Measurements from ENCODE around the gene IL1RAPL1.

The IL1RAPL1 gene

DNA sequence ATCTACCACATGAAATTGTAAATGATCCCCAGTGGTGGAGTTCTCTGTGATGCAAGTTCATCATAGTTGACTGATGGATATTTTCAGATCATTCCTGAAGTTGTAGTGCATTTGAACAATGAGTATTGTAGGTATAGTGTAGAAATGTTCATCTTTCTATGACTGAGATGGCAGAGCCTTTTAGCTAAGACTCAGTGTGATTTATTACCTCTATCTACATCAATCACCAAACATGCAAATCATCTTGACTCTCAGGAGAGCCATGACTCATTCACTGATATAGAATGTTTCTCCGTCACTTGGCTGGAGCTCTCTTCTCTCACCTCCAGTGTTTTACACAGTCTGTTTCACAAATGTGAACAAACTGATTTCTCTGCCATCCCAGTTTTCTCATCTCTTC lies 392.6 kb downstream of the IL1RAPL1 start:
- no peak overlapping the region for H3K4me2 ChIP-seq (ENCODE audit: low read depth, low read length, poor library complexity, severe bottlenecking)
- H3K9me2 ChIP-seq (replicated peaks; ENCODE audit: low read depth, low read length), result no peaks in the 10 kb centered on the region
- H2AFZ ChIP-seq (ENCODE audit: low read length), result no peak overlapping the region
- H3F3A ChIP-seq (ENCODE audit: low read depth), result no peaks in the 10 kb centered on the region
- no peaks in the 10 kb centered on the region for H3K79me2 ChIP-seq (ENCODE audit: insufficient read depth, low read length)
- H3K36me3 ChIP-seq (ENCODE audit: insufficient read depth, low read length), result no peaks in the 10 kb centered on the region
- H3K27me3 ChIP-seq (ENCODE audit: insufficient read depth, low read length, poor library complexity, severe bottlenecking), result no peaks in the 10 kb centered on the region
- no peaks in the 10 kb centered on the region for H3K9me3 ChIP-seq (ENCODE audit: insufficient read depth, low read depth, low read length)
- H4K20me1 ChIP-seq (ENCODE audit: insufficient read depth, low read length, poor library complexity, severe bottlenecking), result no peaks in the 10 kb centered on the region
- no peak overlapping the region for H3K9ac ChIP-seq (ENCODE audit: low read depth, low read length, poor library complexity, severe bottlenecking)
- H3K4me1 ChIP-seq (ENCODE audit: insufficient read depth, low read length, poor library complexity, severe bottlenecking), result no peaks in the 10 kb centered on the region
- no peak for TF ChIP-seq EZH2phosphoT487 (IDR thresholded peaks at IDR 0.05; ENCODE audit: borderline replicate concordance)
- TF ChIP-seq, protein P1, sequence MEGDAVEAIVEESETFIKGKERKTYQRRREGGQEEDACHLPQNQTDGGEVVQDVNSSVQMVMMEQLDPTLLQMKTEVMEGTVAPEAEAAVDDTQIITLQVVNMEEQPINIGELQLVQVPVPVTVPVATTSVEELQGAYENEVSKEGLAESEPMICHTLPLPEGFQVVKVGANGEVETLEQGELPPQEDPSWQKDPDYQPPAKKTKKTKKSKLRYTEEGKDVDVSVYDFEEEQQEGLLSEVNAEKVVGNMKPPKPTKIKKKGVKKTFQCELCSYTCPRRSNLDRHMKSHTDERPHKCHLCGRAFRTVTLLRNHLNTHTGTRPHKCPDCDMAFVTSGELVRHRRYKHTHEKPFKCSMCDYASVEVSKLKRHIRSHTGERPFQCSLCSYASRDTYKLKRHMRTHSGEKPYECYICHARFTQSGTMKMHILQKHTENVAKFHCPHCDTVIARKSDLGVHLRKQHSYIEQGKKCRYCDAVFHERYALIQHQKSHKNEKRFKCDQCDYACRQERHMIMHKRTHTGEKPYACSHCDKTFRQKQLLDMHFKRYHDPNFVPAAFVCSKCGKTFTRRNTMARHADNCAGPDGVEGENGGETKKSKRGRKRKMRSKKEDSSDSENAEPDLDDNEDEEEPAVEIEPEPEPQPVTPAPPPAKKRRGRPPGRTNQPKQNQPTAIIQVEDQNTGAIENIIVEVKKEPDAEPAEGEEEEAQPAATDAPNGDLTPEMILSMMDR (conservative IDR thresholded peaks at IDR 0.05; ENCODE audit: low read length), result no peak
- H3K4me3 ChIP-seq (ENCODE audit: low read length, poor library complexity, severe bottlenecking), result no peak overlapping the region

DNA sequence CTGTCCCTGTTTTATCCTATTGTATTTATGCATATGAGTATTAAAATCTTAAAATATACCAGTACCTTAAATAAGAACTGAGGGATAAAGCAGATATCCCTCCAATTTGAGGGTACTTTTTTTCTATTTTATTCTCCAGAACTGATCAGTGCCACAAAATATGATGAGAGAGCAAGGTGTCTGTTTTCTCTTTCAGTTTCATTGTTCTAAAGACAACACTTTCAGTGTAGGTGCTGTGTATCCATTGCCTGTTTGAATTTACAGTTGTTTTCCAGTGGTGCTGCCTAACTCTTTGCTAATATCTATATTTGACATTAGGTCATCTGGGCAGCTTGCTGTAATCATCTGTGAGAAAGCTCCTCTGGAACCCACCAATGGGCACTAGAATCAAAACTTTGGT lies 394.7 kb downstream of the IL1RAPL1 start:
- no peaks in the 10 kb centered on the region for H3K9me3 ChIP-seq (ENCODE audit: insufficient read depth, low read depth, low read length)
- TF ChIP-seq, protein P1 (conservative IDR thresholded peaks at IDR 0.05; ENCODE audit: low read length), result no peak
- no peak for TF ChIP-seq EZH2phosphoT487 (IDR thresholded peaks at IDR 0.05; ENCODE audit: borderline replicate concordance)
- H3K4me3 ChIP-seq (ENCODE audit: low read length, poor library complexity, severe bottlenecking), result no peak overlapping the region
- no peak overlapping the region for H2AFZ ChIP-seq (ENCODE audit: low read length)
- H3F3A ChIP-seq (ENCODE audit: low read depth), result no peaks in the 10 kb centered on the region
- no peak overlapping the region for H3K9ac ChIP-seq (ENCODE audit: low read depth, low read length, poor library complexity, severe bottlenecking)
- H3K4me1 ChIP-seq (ENCODE audit: insufficient read depth, low read length, poor library complexity, severe bottlenecking), result no peaks in the 10 kb centered on the region
- no peaks in the 10 kb centered on the region for H3K9me2 ChIP-seq (replicated peaks; ENCODE audit: low read depth, low read length)
- no peaks in the 10 kb centered on the region for H3K27me3 ChIP-seq (ENCODE audit: insufficient read depth, low read length, poor library complexity, severe bottlenecking)
- H3K4me2 ChIP-seq (ENCODE audit: low read depth, low read length, poor library complexity, severe bottlenecking), result no peak overlapping the region
- no peaks in the 10 kb centered on the region for H3K36me3 ChIP-seq (ENCODE audit: insufficient read depth, low read length)
- H4K20me1 ChIP-seq (ENCODE audit: insufficient read depth, low read length, poor library complexity, severe bottlenecking), result no peaks in the 10 kb centered on the region
- no peaks in the 10 kb centered on the region for H3K79me2 ChIP-seq (ENCODE audit: insufficient read depth, low read length)

DNA sequence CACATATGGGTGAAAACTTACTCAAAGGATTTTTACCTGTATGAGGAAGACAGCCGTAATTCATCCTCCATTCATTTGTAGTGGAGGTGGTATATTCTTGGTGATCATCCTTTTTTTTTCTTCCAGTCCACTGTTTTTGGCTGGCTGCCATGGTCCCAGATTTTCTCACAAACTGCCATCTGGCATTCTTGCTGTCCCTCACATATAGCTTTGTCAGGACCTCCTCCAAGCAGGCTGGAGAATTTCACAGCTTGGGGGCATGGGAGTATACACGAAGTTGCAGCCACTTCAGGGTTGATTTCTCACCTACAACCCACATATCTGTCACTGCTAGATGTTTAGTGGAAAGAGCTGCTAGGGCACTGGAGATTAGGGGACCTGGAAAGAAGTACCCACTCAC lies 401.0 kb downstream of the IL1RAPL1 start:
- no peak overlapping the region for H3K4me3 ChIP-seq (ENCODE audit: low read length, poor library complexity, severe bottlenecking)
- H3K79me2 ChIP-seq (ENCODE audit: insufficient read depth, low read length), result no peaks in the 10 kb centered on the region
- H3K4me1 ChIP-seq (ENCODE audit: insufficient read depth, low read length, poor library complexity, severe bottlenecking), result no peaks in the 10 kb centered on the region
- H3F3A ChIP-seq (ENCODE audit: low read depth), result no peaks in the 10 kb centered on the region
- H3K27me3 ChIP-seq (ENCODE audit: insufficient read depth, low read length, poor library complexity, severe bottlenecking), result no peaks in the 10 kb centered on the region
- no peak overlapping the region for H3K9ac ChIP-seq (ENCODE audit: low read depth, low read length, poor library complexity, severe bottlenecking)
- H4K20me1 ChIP-seq (ENCODE audit: insufficient read depth, low read length, poor library complexity, severe bottlenecking), result no peaks in the 10 kb centered on the region
- H2AFZ ChIP-seq (ENCODE audit: low read length), result no peak overlapping the region
- H3K4me2 ChIP-seq (ENCODE audit: low read depth, low read length, poor library complexity, severe bottlenecking), result no peak overlapping the region
- no peaks in the 10 kb centered on the region for H3K36me3 ChIP-seq (ENCODE audit: insufficient read depth, low read length)
- no peaks in the 10 kb centered on the region for H3K9me2 ChIP-seq (replicated peaks; ENCODE audit: low read depth, low read length)
- H3K9me3 ChIP-seq (ENCODE audit: insufficient read depth, low read depth, low read length), result no peaks in the 10 kb centered on the region
- TF ChIP-seq, protein P1 (conservative IDR thresholded peaks at IDR 0.05; ENCODE audit: low read length), result no peak
- TF ChIP-seq EZH2phosphoT487 (IDR thresholded peaks at IDR 0.05; ENCODE audit: borderline replicate concordance), result no peak
